Measurements from ENCODE around the gene MTO1.

The MTO1 gene

GRCh38 chr6:73556836-73557235, 95.3 kb downstream of the MTO1 start:
- no peak for DNase-seq (ENCODE audit: low read depth)
- no peak overlapping the region for H3K4me3 ChIP-seq (ENCODE audit: low read depth, low read length)
- no peak for TF ChIP-seq CTCF (IDR thresholded peaks at IDR 0.05; ENCODE audit: control insufficient read depth, extremely low read depth, insufficient read depth)

Measured in LNCaP clone FGC (cell line).